ENCODE results near the gene RIN1. TPM values are rescaled to one million over a fixed set of nuclear protein-coding genes. Genes with fewer than 3 reads are reported as not detected.
"Not testable (repeated sequence)": the region's sequence is repeated elsewhere in the genome, so short reads cannot be mapped to it uniquely, and the experiment has no call there.

The RIN1 gene
- total RNA-seq, 1 donor from 2014 or later: 1.1 TPM

DNA sequence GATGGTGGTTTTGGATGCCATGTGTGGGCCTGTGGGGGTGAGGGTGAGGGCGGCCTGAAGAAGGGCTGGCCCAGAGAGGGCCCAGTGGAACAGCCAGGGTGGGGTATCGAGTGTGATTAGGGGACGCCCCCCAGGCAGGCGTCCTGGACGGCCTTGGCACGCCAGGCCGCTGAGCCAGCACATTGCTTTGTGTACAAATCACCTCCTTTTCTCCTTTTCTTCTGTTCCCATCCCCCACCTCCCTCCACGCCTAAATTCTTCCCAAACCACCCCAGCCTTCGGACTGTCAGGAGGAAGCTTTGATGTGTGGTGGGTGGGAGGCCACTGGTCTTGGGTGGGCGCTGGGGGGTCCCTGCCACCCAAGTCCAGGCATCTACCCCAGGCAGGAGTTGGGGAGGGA lies 11.6 kb downstream of the RIN1 start:
- no peaks in the 10 kb centered on the region for H3K9me3 Mint-ChIP-seq

GRCh38 chr11:66323684-66324083 lies 12.6 kb downstream of the RIN1 start:
- Mint-ChIP-seq H3K36me3 (ENCODE audit: low read depth) (no peaks in the 10 kb centered on the region), H3K27me3 (no peaks in the 10 kb centered on the region), H3K4me1 (peaks cover 45% of the 10 kb centered on the region), H3K4me3 (no peak overlapping the region), H3K9me3 (no peaks in the 10 kb centered on the region), H3K27ac (no peak overlapping the region)
- intact Hi-C loops (cut with micrococcal nuclease): no loop called here
- no peak for DNase-seq

More for the DNA sequence above, 11.6 kb downstream of the RIN1 start:
- no peak for DNase-seq
- no peaks in the 10 kb centered on the region for H3K36me3 Mint-ChIP-seq (ENCODE audit: low read depth)
- no peaks in the 10 kb centered on the region for H3K27me3 Mint-ChIP-seq
- H3K4me3 Mint-ChIP-seq: no peak overlapping the region
- H3K4me1 Mint-ChIP-seq: peaks cover 39% of the 10 kb centered on the region
- intact Hi-C loops (cut with micrococcal nuclease): no loop called here
- no peak overlapping the region for H3K27ac Mint-ChIP-seq

- Mint-ChIP-seq H3K4me3 (no peak overlapping the region), H3K27ac (no peak overlapping the region), H3K27me3 (no peaks in the 10 kb centered on the region), H3K4me1 (peaks cover 45% of the 10 kb centered on the region), H3K9me3 (no peaks in the 10 kb centered on the region), H3K36me3 (ENCODE audit: low read depth) (no peaks in the 10 kb centered on the region)
- no peak for DNase-seq
- intact Hi-C loops (cut with micrococcal nuclease): no loop called here
Observed at GRCh38 chr11:66322732-66323427, 13.4 kb downstream of the RIN1 start.

DNA sequence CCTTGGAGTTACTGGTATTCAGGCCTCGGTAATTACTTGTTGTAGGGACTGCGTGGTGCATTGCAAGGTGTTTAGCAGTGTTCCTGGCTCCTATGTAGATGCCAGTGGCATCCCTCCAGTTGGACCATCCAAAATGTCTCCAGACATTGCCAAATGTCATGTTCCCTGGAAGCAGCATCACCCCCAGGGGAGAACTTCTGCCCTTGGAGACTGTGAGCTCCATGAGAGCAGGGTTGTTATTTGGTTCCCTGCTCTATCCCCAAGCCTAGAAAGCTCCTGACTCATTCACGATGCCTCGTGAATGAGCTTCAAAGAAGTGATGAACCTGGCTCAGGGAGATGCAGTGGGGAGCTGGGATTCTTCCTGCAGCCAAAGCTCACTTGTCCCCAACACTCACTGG lies 14.6 kb downstream of the RIN1 start:
- intact Hi-C loops (cut with micrococcal nuclease): no loop called here
- no peak for DNase-seq
- Mint-ChIP-seq H3K9me3 (no peaks in the 10 kb centered on the region), H3K4me3 (no peak overlapping the region), H3K4me1 (peaks cover 41% of the 10 kb centered on the region), H3K36me3 (ENCODE audit: low read depth) (no peaks in the 10 kb centered on the region), H3K27ac (no peak overlapping the region), H3K27me3 (no peaks in the 10 kb centered on the region)

DNA sequence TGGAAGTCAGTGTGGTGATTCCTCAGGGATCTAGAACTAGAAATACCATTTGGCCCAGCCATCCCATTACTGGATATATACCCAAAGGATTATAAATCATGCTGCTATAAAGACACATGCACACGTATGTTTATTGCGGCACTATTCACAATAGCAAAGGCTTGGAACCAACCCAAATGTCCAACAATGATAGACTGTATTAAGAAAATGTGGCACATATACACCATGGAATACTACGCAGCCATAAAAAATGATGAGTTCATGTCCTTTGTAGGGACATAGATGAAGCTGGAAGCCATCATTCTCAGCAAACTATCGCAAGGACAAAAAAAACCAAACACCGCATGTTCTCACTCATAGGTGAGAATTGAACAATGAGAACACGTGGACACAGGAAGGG lies 15.5 kb downstream of the RIN1 start:
- H3K4me3 Mint-ChIP-seq; H3K9me3 Mint-ChIP-seq; H3K27me3 Mint-ChIP-seq; intact Hi-C loops (cut with micrococcal nuclease); DNase-seq; H3K36me3 Mint-ChIP-seq (ENCODE audit: low read depth); H3K27ac Mint-ChIP-seq: not testable (repeated sequence)
- peaks cover 34% of the 10 kb centered on the region for H3K4me1 Mint-ChIP-seq

- H3K9me3 Mint-ChIP-seq; H3K27me3 Mint-ChIP-seq; H3K36me3 Mint-ChIP-seq (ENCODE audit: low read depth); H3K27ac Mint-ChIP-seq; intact Hi-C loops (cut with micrococcal nuclease); DNase-seq; H3K4me3 Mint-ChIP-seq: not testable (repeated sequence)
- peaks cover 34% of the 10 kb centered on the region for H3K4me1 Mint-ChIP-seq
Observed at GRCh38 chr11:66320289-66320688, 15.9 kb downstream of the RIN1 start.

- Mint-ChIP-seq H3K4me1 (peaks cover 35% of the 10 kb centered on the region), H3K36me3 (ENCODE audit: low read depth) (no peaks in the 10 kb centered on the region), H3K27ac (peak overlapping the region; percentile 34), H3K27me3 (peaks cover 3% of the 10 kb centered on the region), H3K9me3 (no peaks in the 10 kb centered on the region), H3K4me3 (peak overlapping the region; percentile 41)
- intact Hi-C loops (cut with micrococcal nuclease): no loop called here
- DNase-seq: no peak
Observed at GRCh38 chr11:66318600-66318970, 17.6 kb downstream of the RIN1 start.

DNA sequence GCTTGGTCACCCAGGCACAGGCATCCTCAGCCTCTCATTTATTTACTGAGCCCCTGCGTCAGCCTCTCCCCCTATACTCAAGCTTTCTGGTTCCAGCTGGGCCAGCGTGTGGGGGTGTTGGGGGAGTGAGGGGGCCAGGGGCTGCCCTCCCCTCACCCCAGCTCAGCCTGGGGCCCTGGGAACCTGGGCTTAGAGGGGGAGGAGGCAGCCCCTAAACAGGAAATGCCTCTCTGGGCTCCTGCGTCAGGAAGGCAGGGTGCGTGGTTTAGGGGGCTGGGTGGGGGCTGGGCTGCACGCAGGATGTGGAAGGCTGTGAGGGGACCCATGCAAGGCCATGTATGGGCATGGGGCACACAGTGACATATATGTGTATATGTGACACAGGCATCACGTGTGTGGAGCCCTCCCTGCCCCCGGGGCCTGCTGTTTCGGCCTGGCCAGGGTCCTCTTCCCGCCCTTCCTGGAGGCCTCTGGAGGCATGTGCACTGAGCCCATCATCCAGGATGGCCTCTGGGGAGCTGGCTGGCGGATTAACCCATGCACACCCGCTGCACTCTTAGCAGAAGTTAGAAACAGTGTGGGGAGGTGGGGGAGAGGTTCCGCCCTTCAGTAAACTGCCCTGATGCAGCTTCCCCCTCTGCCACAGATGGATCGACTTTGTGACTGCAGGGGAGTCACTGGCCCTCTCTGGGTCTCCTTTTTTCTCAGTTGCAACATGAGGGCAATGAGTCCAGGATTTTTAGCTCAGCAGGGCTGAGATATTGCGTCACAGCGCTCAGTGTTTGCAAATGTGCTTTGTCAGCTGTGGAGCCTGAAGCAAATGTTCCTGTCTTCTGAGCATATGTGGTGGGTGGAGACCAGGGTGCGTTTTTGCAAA lies 18.3 kb downstream of the RIN1 start:
- peak overlapping the region; percentile 41 for H3K4me3 Mint-ChIP-seq

GRCh38 chr11:66317322-66317722 lies 18.9 kb downstream of the RIN1 start:
- Mint-ChIP-seq H3K4me3 (peak overlapping the region; percentile 41), H3K9me3 (no peaks in the 10 kb centered on the region), H3K27me3 (peaks cover 3% of the 10 kb centered on the region), H3K27ac (peak overlapping the region; percentile 62), H3K4me1 (peaks cover 36% of the 10 kb centered on the region), H3K36me3 (ENCODE audit: low read depth) (no peaks in the 10 kb centered on the region)
- intact Hi-C loops (cut with micrococcal nuclease): no loop called here
- no peak for DNase-seq

More for the DNA sequence above, 18.3 kb downstream of the RIN1 start:
- H3K27me3 Mint-ChIP-seq: peaks cover 3% of the 10 kb centered on the region
- no peaks in the 10 kb centered on the region for H3K9me3 Mint-ChIP-seq
- no peaks in the 10 kb centered on the region for H3K36me3 Mint-ChIP-seq (ENCODE audit: low read depth)
- intact Hi-C loops (cut with micrococcal nuclease): no loop called here
- DNase-seq: peak; percentile 77
- peaks cover 35% of the 10 kb centered on the region for H3K4me1 Mint-ChIP-seq
- H3K27ac Mint-ChIP-seq: peak overlapping the region; percentile 63

- peak within 1 kb of the TSS; percentile 41 for H3K4me3 Mint-ChIP-seq
Observed at GRCh38 chr11:66316849-66317251, 19.4 kb downstream of the RIN1 start, which contains the start of gene CD248. CD248 (minus strand) TSS chr11:66317044; CDS start chr11:66317027, 17 bp downstream.

DNA sequence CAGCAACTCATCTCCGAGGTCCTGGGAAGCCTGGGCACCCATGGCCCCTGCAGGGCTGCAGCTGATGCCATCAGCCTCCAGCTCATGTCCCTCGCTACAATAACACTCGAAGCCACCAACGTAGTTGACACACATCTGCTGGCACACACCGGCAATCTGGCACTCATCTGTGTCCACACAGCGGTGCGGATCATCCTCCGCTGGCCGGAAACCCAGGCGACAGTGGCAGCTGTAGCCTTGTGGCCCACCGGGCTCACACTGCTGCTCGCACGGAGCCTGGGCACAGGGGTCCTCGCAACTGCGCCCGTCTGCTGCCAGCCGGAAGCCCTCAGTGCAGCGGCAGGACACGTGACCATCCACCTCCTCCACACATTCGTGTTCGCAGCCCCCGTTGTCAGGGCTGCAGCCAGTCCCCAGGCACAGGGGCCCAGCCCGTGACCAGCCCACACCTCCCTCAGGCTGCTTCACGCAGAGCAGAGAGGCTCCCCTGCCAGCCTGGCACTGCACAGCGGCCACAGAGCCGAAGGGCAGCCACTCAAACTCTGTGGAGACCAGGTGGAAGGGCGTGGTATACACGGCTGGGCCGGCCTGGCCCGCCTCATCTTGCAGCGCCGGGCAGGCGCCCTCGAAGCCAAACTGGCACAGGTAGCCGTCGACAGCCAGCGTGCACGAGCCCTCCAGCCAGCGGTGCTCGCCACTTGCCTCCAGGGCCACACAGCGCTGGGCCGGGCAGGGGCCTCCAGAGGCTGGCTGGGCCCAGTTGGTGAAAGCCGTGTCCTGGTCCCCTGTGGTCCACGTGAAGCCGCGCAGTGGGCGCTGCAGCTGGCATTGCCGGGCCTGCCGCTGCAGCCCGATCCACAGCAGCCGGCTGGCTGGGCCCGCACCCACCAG lies 20.1 kb downstream of the RIN1 start:
- H3K36me3 Mint-ChIP-seq (ENCODE audit: low read depth): no peaks in the 10 kb centered on the region
- intact Hi-C loops (cut with micrococcal nuclease): no loop called here
- DNase-seq: no peak
- H3K27me3 Mint-ChIP-seq: peaks cover 3% of the 10 kb centered on the region
- peaks cover 40% of the 10 kb centered on the region for H3K4me1 Mint-ChIP-seq
- H3K4me3 Mint-ChIP-seq: no peak overlapping the region
- H3K27ac Mint-ChIP-seq: no peak overlapping the region
- no peaks in the 10 kb centered on the region for H3K9me3 Mint-ChIP-seq

More at GRCh38 chr11:66316849-66317251, 19.4 kb downstream of the RIN1 start, which contains the start of gene CD248:
- Mint-ChIP-seq H3K27me3 (peaks cover 3% of the 10 kb centered on the region), H3K4me1 (peaks cover 39% of the 10 kb centered on the region), H3K36me3 (ENCODE audit: low read depth) (no peaks in the 10 kb centered on the region), H3K27ac (peak within 1 kb of the TSS; percentile 63), H3K9me3 (no peaks in the 10 kb centered on the region)
- no peak for DNase-seq
- intact Hi-C loops (cut with micrococcal nuclease): no loop called here

DNA sequence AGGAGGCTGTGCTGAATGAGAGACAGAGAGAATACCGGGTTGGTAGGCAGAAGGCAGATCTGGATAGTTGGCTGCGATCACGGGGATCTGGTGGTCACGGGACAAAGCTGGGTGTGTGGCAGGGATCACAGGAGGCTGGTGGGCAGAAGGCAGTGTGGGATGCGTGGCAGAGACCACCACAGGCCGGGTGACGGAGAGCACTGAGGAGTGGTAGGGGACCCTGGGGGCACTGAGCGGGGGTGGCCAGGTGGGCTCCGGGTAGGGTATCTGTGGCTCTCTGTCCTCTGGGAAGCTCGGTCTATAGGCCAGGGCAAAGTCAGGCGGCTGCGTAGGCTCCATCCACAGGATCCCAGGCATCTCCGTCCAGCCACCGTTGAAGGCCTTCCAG lies 20.7 kb downstream of the RIN1 start:
- H3K27ac Mint-ChIP-seq: peak overlapping the region; percentile 53
- DNase-seq: no peak
- peaks cover 40% of the 10 kb centered on the region for H3K4me1 Mint-ChIP-seq
- peak overlapping the region; percentile 14 for H3K4me3 Mint-ChIP-seq
- no peaks in the 10 kb centered on the region for H3K9me3 Mint-ChIP-seq
- peaks cover 3% of the 10 kb centered on the region for H3K27me3 Mint-ChIP-seq
- H3K36me3 Mint-ChIP-seq (ENCODE audit: low read depth): no peaks in the 10 kb centered on the region
- intact Hi-C loops (cut with micrococcal nuclease): no loop called here

DNA sequence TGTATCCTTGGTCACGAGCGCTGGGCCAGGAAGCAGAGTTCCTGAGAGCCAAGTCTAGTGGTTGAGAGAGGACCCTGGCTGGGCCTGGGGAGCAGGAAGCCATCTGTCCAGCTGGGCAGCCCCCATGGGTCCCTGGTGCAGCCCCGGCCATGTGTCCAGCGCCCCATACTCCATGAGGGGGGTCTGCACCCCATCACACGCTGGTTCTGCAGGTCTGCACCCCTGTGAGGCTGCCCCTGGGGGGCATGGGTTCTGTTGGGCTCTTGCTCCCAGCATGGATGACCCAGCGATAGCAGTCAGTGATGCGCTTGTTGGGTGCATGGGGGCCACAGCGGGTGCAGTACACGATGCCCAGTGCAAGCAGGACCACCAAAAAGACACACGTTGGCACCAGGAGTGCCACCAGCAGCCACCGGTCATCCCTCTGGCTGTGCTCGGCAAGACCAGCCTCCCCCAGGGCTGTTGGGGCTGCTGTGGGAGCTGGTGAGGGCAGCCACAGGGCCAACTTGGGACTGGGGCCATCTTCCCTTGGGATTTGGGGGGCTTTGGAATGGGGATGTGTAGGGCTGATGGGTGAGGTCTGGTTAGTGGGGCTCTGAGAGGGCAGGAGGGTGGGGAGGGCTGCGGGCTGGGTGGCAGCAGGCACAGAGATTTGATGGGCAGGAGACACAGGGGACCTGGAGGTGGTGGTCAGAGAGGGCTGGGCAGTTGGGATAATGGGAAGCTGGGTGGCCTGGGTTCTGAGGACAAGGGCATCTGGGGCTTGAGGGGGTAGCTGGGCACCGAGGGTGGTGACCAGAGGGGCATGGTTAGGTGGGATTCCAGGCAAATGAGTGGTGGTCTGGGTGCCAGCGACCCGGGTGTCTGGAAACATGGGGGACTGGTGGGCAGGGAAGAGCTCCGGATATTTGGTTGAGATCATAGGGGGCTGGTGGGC lies 21.4 kb downstream of the RIN1 start:
- Mint-ChIP-seq H3K36me3 (ENCODE audit: low read depth) (no peaks in the 10 kb centered on the region), H3K27ac (peak overlapping the region; percentile 53), H3K27me3 (peaks cover 3% of the 10 kb centered on the region), H3K9me3 (no peaks in the 10 kb centered on the region), H3K4me3 (peak overlapping the region; percentile 14), H3K4me1 (peaks cover 39% of the 10 kb centered on the region)
- intact Hi-C loops (cut with micrococcal nuclease): no loop called here
- DNase-seq: no peak
